ENCODE data around the gene PCDHA3.
"Not testable (repeated sequence)": the region's sequence is repeated elsewhere in the genome, so short reads cannot be mapped to it uniquely, and the experiment has no call there.

GRCh38 chr5:140848139-140849102 is 47.6 kb downstream of the PCDHA3 start, which contains the start of gene PCDHA9:
- TF ChIP-seq EZH2 (optimal IDR thresholded peaks at IDR 0.05; ENCODE audit: low read depth, low read length); CTCF (IDR thresholded peaks at IDR 0.05; ENCODE audit: low read length); EZH2phosphoT487 (IDR thresholded peaks at IDR 0.05; ENCODE audit: low read length): not testable (repeated sequence)

Data from MM.1S (cell line).